Epithelial cell of proximal tubule (primary cell): Measurements from ENCODE around the gene GALNTL6. TPM values are rescaled to one million over a fixed set of nuclear protein-coding genes. Genes with fewer than 3 reads are reported as not detected.
"Not testable (repeated sequence)": the region's sequence is repeated elsewhere in the genome, so short reads cannot be mapped to it uniquely, and the experiment has no call there.

Experiments
- DNase-seq: peaks from one replicate; pipeline ENCODE4 v3.0.0-alpha.2; 2011; ENCODE audit warnings: low read depth
- H3K4me3 ChIP-seq: 2 replicates; pipeline ENCODE4 v1.5.1; 2011; ENCODE audit warnings: low read depth, mild to moderate bottlenecking, low read length
- total RNA-seq: library from RNA; depleted of rRNA; stranded (reverse); fragments of >200 nt; gene quantifications from 2 replicates; pipeline ENCODE4 v1.2.3, GENCODE V29; 2015
- TF ChIP-seq, protein P1 (sequence below): conservative IDR thresholded peaks from 2 replicates; pipeline ENCODE4 v1.5.1; 2012; ENCODE audit warnings: low read depth, mild to moderate bottlenecking, low read length

The GALNTL6 gene
- total RNA-seq, 1 donor from 2014 or later, result not detected

DNA sequence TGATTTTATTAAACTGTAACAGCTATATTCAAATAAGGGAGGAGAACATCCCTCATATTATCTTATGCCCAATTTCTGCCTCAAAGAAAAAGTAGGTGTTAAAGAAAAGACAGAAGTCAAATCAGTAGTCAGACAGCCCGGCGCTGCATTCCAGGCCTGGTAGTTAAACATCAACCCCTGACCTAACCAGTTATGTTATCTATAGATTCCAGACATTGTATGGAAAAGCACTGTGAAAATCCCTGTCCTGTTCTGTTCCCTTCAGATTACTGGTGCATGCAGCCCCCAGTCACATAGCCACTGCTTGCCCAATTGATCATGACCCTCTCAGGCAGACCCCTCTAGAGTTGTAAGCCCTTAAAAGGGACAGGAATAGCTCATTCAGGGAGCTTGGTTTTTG is 1085.5 kb downstream of the GALNTL6 start:
- no peak overlapping the region for H3K4me3 ChIP-seq
- DNase-seq, result no peak
- TF ChIP-seq, protein P1, sequence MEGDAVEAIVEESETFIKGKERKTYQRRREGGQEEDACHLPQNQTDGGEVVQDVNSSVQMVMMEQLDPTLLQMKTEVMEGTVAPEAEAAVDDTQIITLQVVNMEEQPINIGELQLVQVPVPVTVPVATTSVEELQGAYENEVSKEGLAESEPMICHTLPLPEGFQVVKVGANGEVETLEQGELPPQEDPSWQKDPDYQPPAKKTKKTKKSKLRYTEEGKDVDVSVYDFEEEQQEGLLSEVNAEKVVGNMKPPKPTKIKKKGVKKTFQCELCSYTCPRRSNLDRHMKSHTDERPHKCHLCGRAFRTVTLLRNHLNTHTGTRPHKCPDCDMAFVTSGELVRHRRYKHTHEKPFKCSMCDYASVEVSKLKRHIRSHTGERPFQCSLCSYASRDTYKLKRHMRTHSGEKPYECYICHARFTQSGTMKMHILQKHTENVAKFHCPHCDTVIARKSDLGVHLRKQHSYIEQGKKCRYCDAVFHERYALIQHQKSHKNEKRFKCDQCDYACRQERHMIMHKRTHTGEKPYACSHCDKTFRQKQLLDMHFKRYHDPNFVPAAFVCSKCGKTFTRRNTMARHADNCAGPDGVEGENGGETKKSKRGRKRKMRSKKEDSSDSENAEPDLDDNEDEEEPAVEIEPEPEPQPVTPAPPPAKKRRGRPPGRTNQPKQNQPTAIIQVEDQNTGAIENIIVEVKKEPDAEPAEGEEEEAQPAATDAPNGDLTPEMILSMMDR, result no peak

DNA sequence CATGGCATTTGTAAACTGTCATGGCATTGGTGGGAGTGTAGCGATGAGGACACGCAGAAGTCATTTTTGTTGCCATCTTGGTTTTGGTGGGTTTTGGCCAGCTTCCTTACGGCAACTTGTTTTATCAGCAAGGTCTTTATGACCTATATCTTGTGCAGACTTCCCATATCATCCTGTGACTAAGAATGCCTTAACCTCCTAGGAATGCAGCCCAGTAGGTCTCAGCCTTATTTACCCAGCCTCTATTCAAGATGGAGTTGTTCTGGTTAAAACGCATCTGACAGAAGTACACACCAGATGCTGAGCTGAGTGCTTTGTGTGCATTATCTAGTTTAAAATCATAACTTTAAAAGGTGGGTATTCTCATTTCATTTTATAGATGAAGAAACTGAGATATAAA is 1086.7 kb downstream of the GALNTL6 start:
- no peak for DNase-seq
- TF ChIP-seq, protein P1, result no peak
- no peak overlapping the region for H3K4me3 ChIP-seq

DNA sequence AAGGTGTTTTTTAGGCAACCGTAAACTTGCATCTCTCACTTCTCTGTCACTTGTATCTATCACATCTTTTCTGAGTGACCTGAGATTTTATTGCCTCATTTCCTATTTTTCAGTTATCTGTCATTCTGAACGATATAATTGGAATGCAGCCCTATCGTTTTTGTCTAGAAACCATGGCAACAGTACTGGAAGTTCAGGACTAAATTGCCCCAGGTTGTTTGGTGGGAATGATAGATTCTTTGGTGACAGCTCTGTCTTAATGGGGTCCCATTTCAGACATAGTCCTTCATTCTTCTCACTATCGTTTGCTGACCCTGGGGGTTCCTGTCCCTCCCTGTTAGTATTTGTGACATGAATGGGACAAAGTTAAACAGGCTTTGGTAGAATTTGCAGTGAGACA is 1087.7 kb downstream of the GALNTL6 start:
- no peak for DNase-seq
- TF ChIP-seq, protein P1, result no peak
- no peak overlapping the region for H3K4me3 ChIP-seq

DNA sequence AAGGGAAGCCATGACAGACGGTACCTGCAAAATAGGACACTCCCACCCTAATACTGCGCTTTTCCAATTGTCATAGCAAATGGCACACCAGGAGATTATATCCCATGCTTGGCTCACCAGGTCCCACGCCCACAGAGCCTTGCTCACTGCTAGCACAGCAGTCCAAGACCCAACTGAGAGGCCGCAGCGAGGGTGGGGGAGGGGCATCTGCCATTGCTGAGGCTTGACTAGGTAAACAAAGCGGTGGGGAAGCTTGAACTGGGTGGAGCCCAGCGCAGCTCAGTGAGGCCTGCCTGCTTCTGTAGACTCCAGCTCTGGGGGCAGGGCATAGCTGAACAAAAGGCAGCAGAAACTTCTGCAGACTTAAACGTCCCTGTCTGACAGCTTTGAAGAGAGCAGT is 1099.3 kb downstream of the GALNTL6 start:
- DNase-seq, H3K4me3 ChIP-seq: not testable (repeated sequence)

DNA sequence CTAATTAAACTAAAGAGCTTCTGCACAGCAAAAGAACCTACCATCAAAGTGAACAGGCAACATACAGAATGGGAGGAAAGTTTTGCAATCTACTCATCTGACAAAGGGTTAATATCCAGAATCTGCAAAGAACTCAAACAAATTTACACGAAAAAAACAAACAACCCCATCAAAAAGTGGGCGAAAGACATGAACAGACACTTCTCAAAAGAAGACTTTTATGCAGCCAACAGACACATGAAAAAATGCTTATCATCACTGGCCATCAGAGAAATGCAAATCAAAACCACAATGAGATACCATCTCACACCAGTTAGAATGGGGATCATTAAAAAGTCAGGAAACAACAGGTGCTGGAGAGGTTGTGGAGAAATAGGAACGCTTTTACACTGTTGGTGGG is 1104.2 kb downstream of the GALNTL6 start:
- not testable (repeated sequence) for DNase-seq, H3K4me3 ChIP-seq

DNA sequence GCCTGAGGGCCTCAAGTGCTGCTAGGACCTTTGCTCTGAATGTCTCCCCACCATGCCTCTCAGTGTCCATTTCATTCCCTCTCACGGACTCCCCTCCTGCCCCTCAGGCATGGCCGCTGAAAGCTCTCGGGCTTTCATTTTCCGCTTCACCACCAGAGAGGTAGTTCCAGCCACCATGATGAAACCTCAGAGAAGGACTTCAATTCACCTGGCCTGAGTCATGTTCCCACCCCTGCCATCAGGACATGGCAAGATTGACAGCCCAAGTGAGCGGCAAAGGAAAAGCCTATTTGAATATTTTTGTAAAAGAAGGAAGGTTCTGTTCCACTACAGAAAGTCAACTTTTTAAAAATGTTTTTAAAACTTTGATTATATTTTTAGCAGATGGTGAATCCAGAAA is 1106.1 kb downstream of the GALNTL6 start:
- TF ChIP-seq, protein P1, result no peak
- H3K4me3 ChIP-seq, result no peak overlapping the region
- DNase-seq, result no peak

DNA sequence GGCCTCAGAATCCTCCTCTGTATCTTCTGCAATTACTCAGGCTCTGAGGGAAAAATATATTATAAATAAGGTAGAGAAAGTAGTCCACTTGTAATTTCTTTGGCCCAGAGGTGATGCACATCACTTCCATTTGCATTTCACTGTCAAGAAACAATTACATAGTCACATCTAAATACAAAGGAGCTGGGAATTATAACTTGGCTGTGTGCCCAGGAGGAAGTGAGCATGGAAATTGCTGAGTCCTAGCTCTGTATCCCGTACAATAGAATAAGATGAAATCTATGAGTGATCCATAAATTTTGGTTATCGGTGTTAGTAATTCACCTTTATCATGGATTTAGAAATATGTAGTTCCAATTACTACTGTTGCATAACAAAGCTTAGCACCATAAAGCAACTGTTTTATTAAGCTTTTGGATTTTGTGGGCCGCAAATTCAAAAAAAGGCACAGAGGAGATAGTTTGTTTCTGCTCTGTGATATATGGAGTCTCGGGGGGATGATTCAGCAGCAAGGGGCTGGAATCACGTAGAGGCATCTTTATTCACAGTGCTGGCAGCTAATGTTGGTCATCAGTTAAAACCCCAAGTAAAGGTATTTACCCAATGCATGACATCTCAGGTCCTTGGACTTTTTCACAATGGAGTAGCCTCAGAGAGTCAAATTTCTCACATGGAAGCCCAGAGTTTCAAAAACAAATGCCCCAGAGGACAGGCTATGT is 1114.1 kb downstream of the GALNTL6 start:
- H3K4me3 ChIP-seq, result no peak overlapping the region
- TF ChIP-seq, protein P1, result no peak
- DNase-seq, result no peak

DNA sequence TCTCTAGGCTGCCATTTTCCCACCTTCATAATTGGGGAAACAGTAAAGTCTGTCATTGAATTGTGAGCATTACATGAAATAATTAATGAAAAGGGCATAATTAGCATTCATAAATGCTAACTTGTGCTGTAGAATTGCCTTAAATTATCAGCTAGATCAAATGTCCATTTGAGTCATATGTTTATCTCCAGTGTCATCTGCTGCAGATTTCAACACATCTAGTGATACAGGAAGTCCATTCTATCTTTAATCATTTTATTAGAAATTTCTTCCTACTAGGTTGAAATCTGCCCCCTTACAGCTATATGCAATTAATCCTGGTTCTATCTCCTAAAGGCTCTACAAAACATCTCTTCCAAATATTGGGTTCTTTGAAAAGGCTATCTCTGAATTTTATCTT is 1115.1 kb downstream of the GALNTL6 start:
- DNase-seq, result no peak
- H3K4me3 ChIP-seq, result no peak overlapping the region
- TF ChIP-seq, protein P1, result no peak
